NCI-H1092 treated with DMSO at 0.1 percent for 48 hours (cell line): ENCODE results near the gene REELD1.

ENCODE experiments used
- DNase-seq: peaks from one replicate; lab custom pipeline; 2025; lab: John Stamatoyannopoulos, UW

The REELD1 gene

GRCh38 chr4:146265950-146266490 lies 51.7 kb downstream of the REELD1 start:
- DNase-seq = no peak

DNA sequence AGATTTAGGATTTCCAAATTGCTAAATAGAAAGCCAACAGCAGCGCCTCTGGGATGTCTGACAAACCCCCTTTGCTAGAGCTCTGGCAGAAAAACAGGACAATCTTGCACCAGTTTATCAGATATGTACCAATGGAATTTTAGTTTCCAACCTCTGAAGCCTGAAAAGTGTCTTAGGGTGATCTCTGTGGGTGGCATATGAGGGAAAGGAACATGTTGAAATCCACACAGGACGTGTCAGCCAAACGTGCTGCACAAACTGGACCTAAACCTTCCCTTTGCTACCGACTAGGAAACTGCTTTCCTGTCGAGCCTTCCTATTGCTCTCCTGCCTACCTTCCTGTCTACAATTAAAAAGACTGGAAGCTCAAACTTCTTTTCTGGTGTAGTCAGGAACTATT lies 53.5 kb downstream of the REELD1 start:
- no peak for DNase-seq

DNA sequence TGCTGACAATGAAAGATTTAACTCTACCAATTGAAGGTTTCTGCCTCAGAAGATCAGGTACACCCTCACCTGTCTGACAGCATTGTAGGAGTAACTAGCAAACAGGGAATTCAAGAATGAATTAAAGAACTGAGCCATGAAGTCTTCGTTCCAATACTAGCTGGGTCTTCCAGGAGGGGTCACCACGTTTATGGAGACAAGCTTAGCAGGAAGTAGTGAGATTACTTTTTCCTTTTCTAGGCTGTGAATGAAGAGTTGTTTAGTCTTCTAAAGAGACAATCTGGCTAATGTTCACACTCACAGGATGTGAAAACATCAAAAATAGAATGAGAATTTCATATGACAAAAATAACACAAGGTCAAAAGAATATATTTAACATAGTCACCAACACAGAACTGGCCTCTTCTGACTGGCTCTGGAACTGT lies 54.9 kb downstream of the REELD1 start:
- DNase-seq = no peak

DNA sequence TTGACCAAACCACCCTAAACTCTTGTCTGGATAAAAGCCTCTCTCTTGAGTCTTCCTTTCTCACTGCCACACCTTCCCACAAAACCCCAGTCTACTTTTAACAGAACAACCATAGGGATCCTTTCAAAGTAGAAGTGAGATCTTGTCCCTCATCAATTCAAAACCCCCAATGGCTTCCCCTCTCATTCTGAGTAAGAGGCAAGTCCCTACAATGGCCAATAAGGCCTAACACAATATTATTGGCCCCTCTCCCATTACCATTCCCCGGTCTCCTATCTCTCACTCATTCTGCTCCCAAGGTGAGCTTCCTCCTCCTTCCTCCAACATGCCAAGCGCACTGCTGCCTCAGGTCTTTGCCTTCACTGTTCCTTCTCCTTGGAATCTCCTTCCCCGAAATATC lies 57.1 kb downstream of the REELD1 start:
- DNase-seq = no peak

GRCh38 chr4:146273204-146273901 lies 59.0 kb downstream of the REELD1 start:
- DNase-seq = no peak

GRCh38 chr4:146274774-146275173 lies 60.4 kb downstream of the REELD1 start:
- DNase-seq = no peak

- no peak for DNase-seq
These were observed 61.0 kb downstream of the REELD1 start for GRCh38 chr4:146275370-146275769.

DNA sequence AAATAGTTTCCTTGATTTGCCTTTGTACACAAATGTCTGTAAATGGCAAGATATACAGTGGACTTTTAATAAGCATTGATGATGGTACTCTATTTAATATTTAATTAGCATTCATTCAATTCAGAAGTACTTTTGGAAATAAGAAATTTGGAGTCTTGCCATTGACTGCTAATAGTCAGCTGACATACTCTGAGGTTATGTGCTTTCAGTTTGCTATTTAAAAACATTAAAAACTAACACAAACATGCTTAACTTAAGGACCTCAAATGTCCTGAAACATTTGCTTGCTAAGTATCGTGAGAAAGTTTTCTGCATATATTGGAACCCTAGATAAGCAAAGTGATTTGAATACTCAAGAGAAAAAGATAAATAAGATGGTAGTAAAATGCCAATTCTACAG lies 64.6 kb downstream of the REELD1 start:
- DNase-seq = no peak
